Transverse colon (tissue), 4 donors: ENCODE measurements around the gene DKK3. TPM values are rescaled to one million over a fixed set of nuclear protein-coding genes. Genes with fewer than 3 reads are reported as not detected.
A peak's percentile ranks its signal among the peaks of the same experiment; 100 is the strongest.
"Not testable (repeated sequence)": the region's sequence is repeated elsewhere in the genome, so short reads cannot be mapped to it uniquely, and the experiment has no call there.

ENCODE experiments used
- DNase-seq: peaks from one replicate; pipeline ENCODE4 v3.0.0-alpha.2; 2019
- H3K27ac ChIP-seq, 4 donors: fragments of 200-600 bp; sonication (generic); 2 replicates each; pipeline ENCODE4 v1.5.1; 2016 to 2018; ENCODE audit warnings: inconsistent platforms in 4 of 4
- H3K27me3 ChIP-seq: fragments of 200-600 bp; sonication (generic); 2 replicates; pipeline ENCODE4 v1.5.1; 2017; ENCODE audit warnings: inconsistent platforms
- H3K36me3 ChIP-seq, 4 donors: fragments of 200-600 bp; sonication (generic); 2 replicates each; pipeline ENCODE4 v1.5.1; 2017 to 2019; ENCODE audit warnings: inconsistent platforms in 4 of 4
- H3K4me1 ChIP-seq, 4 donors: fragments of 200-600 bp; sonication (generic); 2 replicates each; pipeline ENCODE4 v1.5.1; 2017 to 2020; ENCODE audit warnings: inconsistent platforms in 4 of 4
- H3K4me3 ChIP-seq, 4 donors: fragments of 200-600 bp; sonication (generic); 1 replicate in 1 of 4; 2 replicates in 3 of 4; pipeline versions ENCODE4 v1.5.1 to v1.6.1; 2017 to 2019; ENCODE audit warnings: inconsistent platforms in 4 of 4
- H3K9me3 ChIP-seq, 2 donors: fragments of 200-600 bp; sonication (generic); 2 replicates each; pipeline ENCODE4 v1.5.1; 2017 to 2019; ENCODE audit warnings: inconsistent platforms in 2 of 2
- EP300 ChIP-seq: sonication (generic); formaldehyde crosslinking; IDR thresholded peaks from one replicate; pipeline ENCODE4 v1.6.1; 2017; ENCODE audit warnings: antibody characterized with exemption, low read depth
- POLR2A ChIP-seq: fragments of 450-650 bp; IDR thresholded peaks from one replicate; pipeline ENCODE4 v1.6.1; 2016; ENCODE audit warnings: antibody characterized with exemption, mild to moderate bottlenecking, moderate library complexity
- POLR2AphosphoS5 ChIP-seq, 3 donors: sonication (generic); formaldehyde crosslinking; IDR thresholded peaks; one replicate each; pipeline ENCODE4 v1.6.1; 2016; ENCODE audit warnings: antibody characterized with exemption in 3 of 3
- WGBS, 2 donors: methylation state at CpG; one replicate each; pipeline ENCODE4 v1.1.5; 2018; ENCODE audit warnings: low coverage in 1 of 2; 5-methylcytosine and 5-hydroxymethylcytosine counted together
- in situ Hi-C, 4 donors: fragments of 200-750 bp; cut with MboI; loops; one replicate each; pipeline versions ENCODE4 v1.15.0 to v1.15.1; 2017; ENCODE audit warnings: low sequenced_read_pairs in 3 of 4, low pct_ligation_motif_present in 1 of 4, low pct_unique_long_range_greater_than_20kb in 1 of 4
- intact Hi-C: fragments of 100-400 bp; cut with DNase I; formaldehyde crosslinking; loops from one replicate; pipeline ENCODE4 v1.15.1; 2023; ENCODE audit warnings: low total_unique reads
- total RNA-seq, 4 donors: library from RNA; depleted of rRNA; stranded (reverse); fragments of >200 nt; gene quantifications; one replicate each; pipeline ENCODE4 v1.1.0, GENCODE V29; 2016
- TF ChIP-seq, protein P1 (sequence below), 5 experiments: fragments of 200-600 bp in 3 of 5; fragments of 450-650 bp in 2 of 5; sonication (generic) in 3 of 5; IDR thresholded peaks; 1 replicate in 2 of 5; 2 replicates in 3 of 5; pipeline ENCODE4 v1.5.1; 2016 to 2017; ENCODE audit warnings: antibody characterized with exemption in 5 of 5, inconsistent platforms in 3 of 5, mild to moderate bottlenecking in 2 of 5, moderate library complexity in 1 of 5

DKK3 gene
- total RNA-seq, 4 donors from 2014 or later: 27.2 to 181 (median 40.1) TPM

DNA sequence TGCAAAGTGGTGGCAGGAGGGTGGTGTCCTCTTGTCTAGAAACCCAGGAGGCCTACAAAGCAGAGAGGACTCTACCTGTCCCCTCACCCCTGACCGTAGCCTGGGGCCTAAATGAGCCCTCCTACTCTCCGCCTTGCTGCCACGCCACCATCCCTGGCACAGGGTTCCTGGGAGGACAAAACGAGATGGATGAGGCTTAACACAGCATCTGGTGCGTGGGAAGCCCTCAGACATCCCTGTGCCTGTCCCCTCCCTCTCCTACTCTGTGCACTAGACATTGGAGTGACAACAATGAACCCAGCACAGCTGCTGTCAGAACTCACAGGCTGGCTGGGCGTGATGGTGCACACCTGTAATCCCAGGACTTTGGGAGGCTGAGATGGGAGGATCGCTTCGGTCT, 36.4 kb upstream of the DKK3 start:
- Histone ChIP-seq H3K9me3 (no peaks in the 10 kb centered on the region), H3K27me3 (no peaks in the 10 kb centered on the region), H3K36me3 (no peaks in the 10 kb centered on the region), H3K27ac (peak overlapping the region; percentile 6 to 66 (median 30)), H3K4me3 (no peak overlapping the region), H3K4me1 (peaks cover 0 to 15% (median 9%) of the 10 kb centered on the region in 4 donors)
- 82 to 100% methylated on average over 2 to 8 of the region's 8 CpGs for WGBS, 2 donors
- intact Hi-C loops: loop anchor here (2.0 to 5.0 kb wide), 2 partner anchors 112 to 246 kb away; no protein-coding TSS in a partner anchor
- in situ Hi-C loops: loop anchor here (5.0 to 25.0 kb wide), 10 partner anchors 107 to 252 kb away; no protein-coding TSS in a partner anchor
- TF ChIP-seq POLR2A (no peak), EP300 (no peak), POLR2AphosphoS5 (IDR thresholded peaks at IDR 0.05) (no peak)
- TF ChIP-seq, protein P1, sequence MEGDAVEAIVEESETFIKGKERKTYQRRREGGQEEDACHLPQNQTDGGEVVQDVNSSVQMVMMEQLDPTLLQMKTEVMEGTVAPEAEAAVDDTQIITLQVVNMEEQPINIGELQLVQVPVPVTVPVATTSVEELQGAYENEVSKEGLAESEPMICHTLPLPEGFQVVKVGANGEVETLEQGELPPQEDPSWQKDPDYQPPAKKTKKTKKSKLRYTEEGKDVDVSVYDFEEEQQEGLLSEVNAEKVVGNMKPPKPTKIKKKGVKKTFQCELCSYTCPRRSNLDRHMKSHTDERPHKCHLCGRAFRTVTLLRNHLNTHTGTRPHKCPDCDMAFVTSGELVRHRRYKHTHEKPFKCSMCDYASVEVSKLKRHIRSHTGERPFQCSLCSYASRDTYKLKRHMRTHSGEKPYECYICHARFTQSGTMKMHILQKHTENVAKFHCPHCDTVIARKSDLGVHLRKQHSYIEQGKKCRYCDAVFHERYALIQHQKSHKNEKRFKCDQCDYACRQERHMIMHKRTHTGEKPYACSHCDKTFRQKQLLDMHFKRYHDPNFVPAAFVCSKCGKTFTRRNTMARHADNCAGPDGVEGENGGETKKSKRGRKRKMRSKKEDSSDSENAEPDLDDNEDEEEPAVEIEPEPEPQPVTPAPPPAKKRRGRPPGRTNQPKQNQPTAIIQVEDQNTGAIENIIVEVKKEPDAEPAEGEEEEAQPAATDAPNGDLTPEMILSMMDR (IDR thresholded peaks at IDR 0.05): no peak
- DNase-seq: no peak

DNA sequence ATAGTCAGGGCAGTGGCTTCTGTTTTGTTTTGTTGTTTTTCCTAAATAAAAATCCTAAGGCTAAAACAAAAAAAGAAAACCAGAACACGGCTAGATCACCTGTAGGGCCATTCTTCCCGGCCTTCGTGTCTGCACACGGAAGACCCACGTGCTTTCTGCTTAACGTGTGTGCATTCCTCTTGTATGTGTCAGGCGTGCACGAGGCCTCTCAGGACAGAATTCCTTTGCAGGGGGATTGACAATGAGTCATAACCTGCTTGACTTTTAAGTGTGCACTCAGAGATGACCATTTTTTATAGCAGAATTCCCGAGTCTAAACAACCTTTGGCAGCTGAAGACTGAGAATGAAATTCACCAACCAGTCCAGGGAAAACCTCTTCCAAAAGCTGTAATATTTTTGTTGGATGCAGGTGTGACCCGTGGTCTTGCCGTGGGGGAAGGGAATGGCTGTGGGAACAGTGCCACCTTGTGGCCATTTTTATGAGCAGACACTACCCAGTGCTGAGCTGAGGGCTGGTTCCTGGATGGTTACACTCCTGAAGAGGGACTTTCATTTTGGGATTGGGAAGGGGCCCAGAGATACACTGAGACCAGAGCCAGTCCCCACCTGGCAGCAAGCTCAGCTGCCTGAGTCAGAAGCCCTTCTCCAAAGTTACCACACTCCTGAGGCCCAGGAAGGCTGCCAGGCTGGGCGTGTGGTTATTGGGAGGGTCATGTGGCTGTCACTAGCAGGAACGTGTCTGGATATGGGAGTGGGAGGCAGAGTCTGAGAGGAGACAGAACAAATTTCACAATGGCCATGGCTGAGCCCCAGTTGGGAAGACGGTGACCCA, 35.7 kb upstream of the DKK3 start:
- in situ Hi-C loops (loop anchor here in 3 of 4 donors (10.0 to 25.0 kb wide), 4 partner anchors 107 to 249 kb away; no protein-coding TSS in a partner anchor), intact Hi-C loops (loop anchor here (2.0 to 5.0 kb wide), 2 partner anchors 112 to 245 kb away; no protein-coding TSS in a partner anchor)
- DNase-seq: peak; percentile 73
- no peaks in the 10 kb centered on the region for H3K27me3 ChIP-seq
- H3K36me3 ChIP-seq: no peaks in the 10 kb centered on the region
- TF ChIP-seq, protein P1 (IDR thresholded peaks at IDR 0.05): peak; percentile 87 to 96 (median 88)
- no peak for TF ChIP-seq POLR2A
- TF ChIP-seq EP300: peak; percentile 50
- TF ChIP-seq POLR2AphosphoS5 (IDR thresholded peaks at IDR 0.05): peak; percentile 66 to 80 (median 67)
- 17 to 18% methylated on average over 9 to 14 of the region's 14 CpGs for WGBS, 2 donors
- H3K9me3 ChIP-seq: no peaks in the 10 kb centered on the region
- peaks cover 0 to 15% (median 9%) of the 10 kb centered on the region in 4 donors for H3K4me1 ChIP-seq
- peak overlapping the region; percentile 36 to 66 (median 40) for H3K27ac ChIP-seq
- H3K4me3 ChIP-seq: no peak overlapping the region

DNA sequence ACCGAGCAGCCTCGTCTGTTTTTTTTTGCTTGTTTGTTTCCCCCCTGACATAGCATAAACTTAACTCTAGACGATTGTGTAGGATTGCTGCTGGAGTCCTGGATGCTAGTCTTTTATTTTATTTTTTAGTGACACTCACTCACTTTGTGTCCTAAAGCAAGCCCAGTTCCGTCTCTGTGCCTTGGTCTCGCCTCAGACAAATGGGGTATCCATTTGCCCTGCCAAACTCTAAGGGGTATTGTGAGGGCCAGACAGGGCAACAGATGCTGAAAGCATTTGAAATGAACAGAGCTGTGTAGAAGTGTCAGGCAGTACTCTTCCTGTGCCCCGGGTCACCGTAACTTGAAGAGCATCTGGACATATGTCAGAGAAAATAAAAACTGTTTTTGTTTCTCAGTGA, 34.8 kb upstream of the DKK3 start:
- Histone ChIP-seq H3K4me1 (peaks cover 0 to 15% (median 9%) of the 10 kb centered on the region in 4 donors), H3K9me3 (no peaks in the 10 kb centered on the region), H3K27me3 (no peaks in the 10 kb centered on the region), H3K36me3 (no peaks in the 10 kb centered on the region), H3K27ac (peak overlapping the region in 3 of 4 donors; percentile 37 to 66 (median 42)), H3K4me3 (no peak overlapping the region)
- in situ Hi-C loops (loop anchor here in 3 of 4 donors (10.0 to 25.0 kb wide), 4 partner anchors 106 to 248 kb away; no protein-coding TSS in a partner anchor), intact Hi-C loops (loop anchor here (5.0 kb wide), 1 partner anchor 111 kb away; no protein-coding TSS in a partner anchor)
- WGBS, 2 donors: 80 to 84% methylated on average over 6 to 7 of the region's 7 CpGs
- TF ChIP-seq POLR2A (no peak), POLR2AphosphoS5 (IDR thresholded peaks at IDR 0.05) (no peak), EP300 (no peak)
- TF ChIP-seq, protein P1 (IDR thresholded peaks at IDR 0.05): no peak
- DNase-seq: no peak

DNA sequence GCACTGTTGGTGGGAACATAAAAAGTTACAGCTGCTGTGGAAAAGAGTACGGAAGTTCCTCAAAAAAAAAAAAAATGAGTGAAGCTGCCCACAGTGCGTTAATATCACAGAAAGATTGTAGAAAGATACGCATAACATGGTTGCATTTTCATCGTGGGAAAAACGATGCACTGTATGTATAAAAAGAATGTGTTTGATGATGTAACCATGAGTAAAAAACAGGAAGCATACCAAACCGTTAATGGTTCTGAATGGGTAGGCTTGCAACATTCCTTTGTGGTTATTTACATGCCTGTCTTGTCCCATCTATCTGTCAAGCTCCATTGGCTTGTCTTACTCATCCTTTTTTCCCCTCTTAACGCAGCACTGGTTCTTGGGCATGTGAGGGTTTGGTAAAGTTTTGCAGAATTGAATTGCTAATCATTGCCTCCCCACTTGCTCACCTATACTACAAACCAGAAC, 33.8 kb upstream of the DKK3 start:
- H3K9me3 ChIP-seq: no peaks in the 10 kb centered on the region
- 59 to 61% methylated on average over 7 of the region's 7 CpGs for WGBS, 2 donors
- no peak overlapping the region for H3K4me3 ChIP-seq
- intact Hi-C loops (loop anchor here (5.0 kb wide), 1 partner anchor 110 kb away; no protein-coding TSS in a partner anchor), in situ Hi-C loops (loop anchor here in 3 of 4 donors (10.0 to 25.0 kb wide), 4 partner anchors 105 to 247 kb away; no protein-coding TSS in a partner anchor)
- TF ChIP-seq EP300 (no peak), POLR2AphosphoS5 (IDR thresholded peaks at IDR 0.05) (no peak), POLR2A (no peak)
- TF ChIP-seq, protein P1 (IDR thresholded peaks at IDR 0.05): no peak
- H3K36me3 ChIP-seq: no peaks in the 10 kb centered on the region
- peaks cover 0 to 10% (median 7%) of the 10 kb centered on the region in 4 donors for H3K4me1 ChIP-seq
- no peak overlapping the region for H3K27ac ChIP-seq
- DNase-seq: no peak
- H3K27me3 ChIP-seq: no peaks in the 10 kb centered on the region

DNA sequence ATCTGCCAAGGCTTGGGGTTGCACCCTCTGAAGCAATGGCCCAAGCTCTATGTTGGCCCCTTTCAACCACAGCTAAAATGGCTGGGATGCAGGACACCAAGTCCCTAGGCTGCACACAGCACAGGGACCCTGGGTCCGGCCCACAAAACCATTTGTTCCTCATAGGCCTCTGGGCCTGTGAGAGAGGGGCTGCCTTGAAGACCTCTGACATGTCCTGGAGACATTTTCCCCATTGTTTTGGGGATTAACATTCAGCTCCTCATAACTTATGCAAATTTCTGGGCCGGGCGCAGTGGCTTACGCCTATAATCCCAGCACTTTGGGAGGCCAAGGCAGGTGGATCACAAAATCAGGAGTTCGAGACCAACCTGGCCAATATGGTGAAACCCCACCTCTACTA, 32.3 kb upstream of the DKK3 start:
- in situ Hi-C loops: loop anchor here in 3 of 4 donors (10.0 to 25.0 kb wide), 4 partner anchors 103 to 246 kb away; no protein-coding TSS in a partner anchor
- H3K9me3 ChIP-seq, H3K4me1 ChIP-seq, H3K27me3 ChIP-seq, H3K27ac ChIP-seq, DNase-seq, H3K36me3 ChIP-seq, H3K4me3 ChIP-seq: not testable (repeated sequence)
- intact Hi-C loops: loop anchor here (5.0 kb wide), 1 partner anchor 108 kb away; no protein-coding TSS in a partner anchor
- WGBS, 2 donors: 93% methylated on average over 5 of the region's 5 CpGs; no CpG with 5 or more reads in 1 of the 2 donors
